Anterior cingulate cortex (tissue), 58 donors: ENCODE measurements around the gene NUP133.
"Not testable (repeated sequence)": the region's sequence is repeated elsewhere in the genome, so short reads cannot be mapped to it uniquely, and the experiment has no call there.

Experiments
- DNase-seq, 58 donors: peaks; one replicate each; lab custom pipeline; 2025; lab: John Stamatoyannopoulos, UW

The NUP133 gene

DNA sequence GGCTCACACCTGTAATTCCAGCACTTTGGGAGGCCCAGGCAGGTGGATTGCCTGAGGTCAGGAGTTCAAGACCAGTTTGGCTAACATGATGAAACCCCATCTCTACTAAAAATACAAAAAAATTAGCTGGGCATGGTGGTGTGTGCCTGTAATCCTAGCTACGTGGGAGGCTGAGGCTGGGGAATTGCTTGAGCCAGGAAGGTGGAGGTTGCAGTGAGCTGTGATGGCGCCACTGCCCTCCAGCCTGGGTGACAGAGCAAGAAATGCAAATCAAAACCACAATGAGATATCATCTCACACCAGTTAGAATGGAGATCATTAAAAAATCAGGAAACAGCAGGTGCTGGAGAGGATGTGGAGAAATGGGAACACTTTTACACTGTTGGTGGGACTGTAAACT lies 3.1 kb upstream of the NUP133 start:
- not testable (repeated sequence) for DNase-seq

DNA sequence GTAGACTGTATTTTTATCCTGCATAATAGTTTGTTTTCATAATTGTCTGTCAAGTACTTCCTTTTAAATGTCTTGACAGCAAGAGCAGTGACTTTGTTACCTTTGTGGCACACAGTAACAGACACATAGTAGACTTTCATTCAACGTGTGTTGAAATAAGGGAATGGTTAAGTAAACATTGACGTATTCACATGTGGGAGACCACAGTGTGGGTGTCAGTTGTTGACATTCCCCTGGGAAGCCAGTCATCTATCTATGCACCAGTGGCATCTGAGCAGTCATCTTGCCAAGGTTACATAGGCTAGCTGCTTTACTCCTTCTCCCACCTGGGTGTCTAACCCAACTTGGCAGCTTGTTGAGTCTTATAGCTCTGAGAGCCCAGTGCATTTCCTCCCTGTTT lies 1.4 kb upstream of the NUP133 start:
- no peak for DNase-seq

DNA sequence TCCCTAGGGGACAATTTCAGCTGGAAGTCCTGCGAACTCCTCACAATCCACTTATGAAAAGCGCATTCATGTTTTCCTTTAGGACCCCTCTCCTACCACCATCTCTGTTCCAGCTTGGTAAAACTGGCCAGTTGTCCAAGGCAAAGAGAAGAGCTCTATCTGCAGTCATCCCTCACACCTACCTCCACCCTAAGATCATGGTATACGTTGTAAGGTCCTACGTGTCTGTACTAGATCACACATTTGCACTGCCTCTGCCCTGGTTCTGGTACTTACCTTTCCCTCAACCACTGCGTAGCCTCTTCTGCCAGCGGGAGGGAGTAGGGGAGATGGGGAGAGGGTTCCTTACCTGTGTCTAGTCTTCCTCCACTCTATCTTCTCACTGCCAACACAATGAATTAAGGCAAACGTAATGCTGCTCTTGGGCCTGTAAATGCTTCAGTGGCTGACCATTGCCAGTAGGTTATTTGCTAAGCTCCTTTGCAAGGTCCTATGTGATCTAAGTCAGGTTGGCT lies 739 bp upstream of the NUP133 start:
- DNase-seq, result peak in 1 of 58 donors; percentile 25

DNA sequence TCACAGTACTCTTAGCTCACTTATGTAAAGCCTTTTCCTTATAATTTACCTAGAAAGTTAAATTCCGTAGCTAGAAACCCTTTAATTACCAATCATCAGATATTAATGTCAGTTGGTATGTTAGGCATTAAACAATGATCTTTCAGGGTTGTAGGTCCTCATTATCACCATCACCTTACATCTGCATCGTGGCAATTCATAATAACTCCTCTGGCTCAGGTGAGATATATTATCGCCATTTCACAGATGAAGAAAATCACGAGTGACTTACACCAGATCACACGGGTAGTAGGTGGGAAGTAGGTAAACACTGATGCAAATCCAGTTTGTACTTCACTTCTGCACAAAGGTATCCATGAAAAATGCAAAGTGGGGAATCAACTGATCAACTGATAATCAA lies 639 bp downstream of the NUP133 start:
- DNase-seq, result no peak

DNA sequence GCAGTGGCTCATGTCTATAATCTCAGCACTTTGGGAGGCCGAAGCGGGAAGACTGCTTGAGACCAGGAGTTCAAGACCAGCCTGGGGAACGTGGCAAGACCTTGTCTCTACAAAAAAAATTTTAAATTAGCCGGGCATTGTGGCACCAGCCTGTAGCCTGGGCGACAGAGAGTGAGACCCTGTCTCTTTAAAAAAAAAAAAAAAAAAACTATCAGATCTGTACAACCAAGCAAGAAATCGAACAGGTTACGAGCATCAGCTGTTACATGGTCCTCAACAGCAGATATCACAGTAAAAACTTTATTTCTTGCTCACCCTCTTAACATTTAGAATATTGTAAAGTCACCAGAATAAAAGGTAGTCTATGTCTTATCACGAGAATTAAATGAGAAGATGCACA lies 1.5 kb downstream of the NUP133 start:
- DNase-seq, result no peak

DNA sequence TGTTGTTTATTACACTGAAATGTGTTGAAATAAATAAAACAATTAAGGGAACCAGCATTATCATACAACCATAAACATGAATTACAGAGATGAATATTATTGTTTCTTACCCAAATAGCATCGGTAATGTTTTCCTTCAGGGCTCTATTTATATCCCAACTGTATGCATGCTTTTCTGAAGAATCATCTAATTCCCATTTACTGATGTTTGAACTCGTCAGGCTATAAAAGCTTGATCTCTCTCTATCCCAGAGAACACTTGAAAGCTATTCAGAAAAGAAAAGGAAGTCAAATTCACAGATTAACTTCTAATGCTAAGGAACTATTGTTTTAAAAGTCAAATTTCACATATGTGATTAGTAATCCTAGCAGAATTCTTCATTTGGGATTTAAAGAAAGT lies 12.4 kb downstream of the NUP133 start:
- DNase-seq, result no peak

DNA sequence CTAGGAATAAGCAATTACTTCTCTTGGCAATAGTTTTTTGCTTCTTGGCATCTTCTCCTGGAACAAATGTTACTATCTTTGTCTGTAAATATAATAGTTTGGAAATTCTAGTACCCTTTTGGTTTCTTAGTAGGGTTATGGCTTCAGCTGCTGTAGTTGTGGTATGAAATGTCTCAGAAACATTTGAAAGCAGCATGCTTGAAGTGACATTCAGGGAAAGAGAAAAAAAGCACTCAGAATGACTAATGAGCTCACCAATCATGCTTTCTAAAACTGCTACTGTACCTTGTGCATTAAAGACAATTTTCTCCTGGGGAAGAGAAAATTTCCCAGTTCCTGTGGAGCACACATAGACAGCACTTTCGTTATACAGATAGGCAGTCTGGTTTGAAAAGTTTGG lies 21.0 kb downstream of the NUP133 start:
- no peak for DNase-seq

DNA sequence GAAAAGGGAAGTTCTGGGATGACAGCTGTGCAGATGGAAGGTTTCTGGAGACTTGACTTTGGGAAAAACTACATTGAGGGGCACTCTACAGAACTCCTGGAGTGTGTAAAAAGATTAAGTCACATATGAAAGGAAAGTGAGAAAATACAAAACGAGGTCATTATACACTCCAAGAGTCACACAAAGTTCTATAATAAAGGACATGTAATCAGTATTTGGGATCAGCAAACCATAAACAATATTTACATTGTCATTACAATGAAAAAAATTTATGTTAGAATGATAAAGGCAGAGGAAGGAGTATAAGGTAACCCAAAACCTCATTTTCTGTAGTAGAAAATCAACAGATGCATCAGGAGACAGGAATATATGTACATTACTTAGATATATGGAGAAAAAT lies 22.8 kb downstream of the NUP133 start:
- DNase-seq, result no peak

DNA sequence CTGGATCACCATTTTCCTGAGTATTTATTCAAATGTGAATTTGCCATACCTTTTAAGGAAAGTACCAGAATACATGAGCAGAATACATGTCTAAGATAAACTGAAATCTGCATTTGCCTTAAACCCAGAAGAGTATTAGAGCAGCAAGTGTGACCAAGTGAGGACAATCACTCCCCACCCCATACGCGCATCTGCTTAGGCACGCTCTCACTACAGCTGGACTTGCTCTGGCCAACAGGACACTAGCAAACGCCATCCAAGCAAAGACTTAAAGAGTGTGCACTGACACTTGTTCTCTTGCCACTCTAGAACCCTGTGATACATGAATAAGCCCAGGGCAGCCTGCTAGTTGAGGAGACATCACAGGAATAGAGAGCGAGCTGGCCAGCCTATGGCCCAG lies 25.6 kb downstream of the NUP133 start:
- DNase-seq, result no peak

DNA sequence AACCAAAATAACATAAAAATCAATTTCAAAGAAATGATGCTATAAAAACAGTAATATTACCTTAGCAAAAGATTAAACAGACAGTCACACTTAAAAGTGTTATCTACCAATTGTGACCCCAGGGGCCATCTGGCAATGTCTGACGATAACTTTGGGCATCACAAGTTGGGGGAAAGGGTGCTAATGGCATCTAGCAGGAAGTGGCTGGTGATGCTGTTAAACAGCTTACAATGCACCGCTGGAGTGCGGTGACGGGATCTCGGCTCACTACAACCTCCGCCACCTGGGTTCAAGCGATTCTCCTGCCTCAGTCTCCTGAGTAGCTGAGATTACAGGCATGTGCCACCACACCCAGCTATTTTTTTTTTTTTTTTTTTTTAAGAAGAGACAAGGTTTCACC lies 27.6 kb downstream of the NUP133 start:
- no peak for DNase-seq

DNA sequence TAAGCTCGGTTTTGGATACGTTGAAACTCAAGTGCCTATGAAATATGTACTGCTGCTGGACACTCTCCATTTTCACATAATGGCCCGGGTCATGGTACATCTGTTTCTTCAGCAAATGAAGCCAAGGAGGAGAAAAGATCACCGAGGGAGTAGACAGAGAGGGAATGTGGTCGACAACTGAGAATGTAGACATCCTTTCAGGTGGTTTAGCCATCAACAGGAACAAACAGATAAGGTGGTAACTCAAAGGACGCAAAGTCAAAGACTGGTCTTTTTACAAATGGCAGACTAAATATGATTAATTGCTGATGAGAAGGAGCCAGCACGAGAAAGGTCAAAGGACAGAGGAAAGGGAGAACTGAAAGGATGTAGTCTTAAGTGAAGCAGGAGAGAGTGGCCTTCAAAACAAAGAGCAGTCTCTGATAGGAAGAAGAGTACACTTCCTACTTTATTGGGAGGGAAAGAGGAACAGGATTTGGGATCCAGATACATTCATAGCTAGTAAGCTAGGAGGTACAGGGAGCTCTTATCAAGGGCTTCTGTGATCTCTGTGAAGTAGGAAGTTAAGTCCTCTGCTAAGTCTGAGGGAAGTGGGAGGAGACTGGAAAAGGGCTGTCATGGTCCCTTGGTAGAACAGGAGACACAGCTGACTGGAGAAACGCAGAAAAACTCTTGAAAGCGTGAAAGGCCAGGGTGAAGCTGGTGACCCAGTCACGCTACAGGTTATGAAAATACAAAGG lies 28.3 kb downstream of the NUP133 start:
- no peak for DNase-seq

DNA sequence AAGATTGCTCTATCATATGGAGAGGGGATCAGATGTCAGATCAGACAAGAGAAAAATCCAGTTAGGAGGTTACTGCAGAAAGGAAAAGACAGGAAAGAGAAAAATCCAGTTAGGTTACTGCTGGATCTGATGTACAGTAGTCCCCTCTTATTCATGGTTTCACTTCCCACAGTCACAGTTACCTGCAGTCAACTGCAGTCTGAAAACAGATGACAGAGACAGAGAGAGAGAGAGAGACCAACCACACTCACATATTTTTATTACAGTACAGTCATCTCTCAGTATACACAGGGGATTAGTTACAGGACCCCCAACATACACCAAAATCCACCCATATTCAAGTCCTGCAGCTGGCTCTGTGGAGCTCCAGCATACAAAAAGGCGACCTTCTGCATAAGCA lies 29.3 kb downstream of the NUP133 start:
- DNase-seq, result no peak

DNA sequence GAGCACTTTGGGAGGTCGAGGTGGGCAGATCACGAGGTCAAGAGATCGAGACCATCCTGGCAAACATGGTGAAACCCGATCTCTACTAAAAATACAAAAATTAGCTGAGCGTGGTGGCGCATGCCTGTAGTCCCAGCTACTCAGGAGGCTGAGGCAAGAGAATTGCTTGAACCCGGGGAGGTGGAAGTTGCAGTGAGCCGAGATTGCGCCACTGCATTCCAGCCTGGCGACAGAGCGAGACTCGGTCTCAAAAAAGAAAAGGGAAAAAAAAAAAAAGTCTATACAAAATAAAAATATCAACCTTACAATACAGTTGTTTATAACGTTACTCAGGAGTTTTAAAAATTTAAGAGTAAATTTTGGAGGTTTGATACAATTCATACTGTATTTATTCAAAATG lies 32.3 kb downstream of the NUP133 start:
- DNase-seq, result not testable (repeated sequence)

DNA sequence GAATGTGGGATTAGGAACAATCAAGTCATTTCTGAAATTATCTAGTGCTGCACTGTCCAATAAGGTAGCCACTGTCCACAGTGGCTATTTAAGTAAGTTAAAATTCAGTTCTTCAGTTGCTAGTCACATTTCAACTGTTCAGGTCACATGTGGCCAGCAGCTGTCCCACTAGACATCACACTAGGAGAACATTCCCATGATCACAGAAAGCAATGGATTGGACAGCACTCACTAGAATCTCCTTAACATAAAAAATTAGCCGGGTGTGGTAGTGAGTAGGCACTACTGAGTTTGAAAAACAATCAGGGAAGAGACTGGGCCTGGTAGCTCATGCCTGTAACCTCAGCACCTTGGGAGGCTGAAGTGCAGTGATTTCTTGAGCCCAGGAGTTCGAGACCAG lies 33.6 kb downstream of the NUP133 start:
- no peak for DNase-seq

DNA sequence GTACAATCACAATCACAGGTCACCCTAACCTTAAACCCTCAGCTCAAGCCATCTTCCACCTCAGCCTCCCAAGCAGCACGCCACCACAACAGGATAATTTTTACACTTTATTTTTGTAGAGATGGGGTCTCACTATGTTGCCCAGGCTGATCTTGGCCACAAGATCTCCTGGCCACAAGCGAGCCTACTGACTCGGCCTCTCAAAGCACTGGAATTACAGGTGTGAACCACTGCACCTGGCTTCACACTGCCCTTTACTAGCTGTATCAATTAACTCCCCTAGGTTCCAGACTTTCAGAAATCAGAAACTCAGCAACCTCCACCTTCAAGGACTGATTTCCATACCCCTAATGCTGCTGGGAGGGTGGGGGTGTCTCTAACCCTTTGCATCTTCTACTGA lies 37.0 kb downstream of the NUP133 start:
- no peak for DNase-seq

DNA sequence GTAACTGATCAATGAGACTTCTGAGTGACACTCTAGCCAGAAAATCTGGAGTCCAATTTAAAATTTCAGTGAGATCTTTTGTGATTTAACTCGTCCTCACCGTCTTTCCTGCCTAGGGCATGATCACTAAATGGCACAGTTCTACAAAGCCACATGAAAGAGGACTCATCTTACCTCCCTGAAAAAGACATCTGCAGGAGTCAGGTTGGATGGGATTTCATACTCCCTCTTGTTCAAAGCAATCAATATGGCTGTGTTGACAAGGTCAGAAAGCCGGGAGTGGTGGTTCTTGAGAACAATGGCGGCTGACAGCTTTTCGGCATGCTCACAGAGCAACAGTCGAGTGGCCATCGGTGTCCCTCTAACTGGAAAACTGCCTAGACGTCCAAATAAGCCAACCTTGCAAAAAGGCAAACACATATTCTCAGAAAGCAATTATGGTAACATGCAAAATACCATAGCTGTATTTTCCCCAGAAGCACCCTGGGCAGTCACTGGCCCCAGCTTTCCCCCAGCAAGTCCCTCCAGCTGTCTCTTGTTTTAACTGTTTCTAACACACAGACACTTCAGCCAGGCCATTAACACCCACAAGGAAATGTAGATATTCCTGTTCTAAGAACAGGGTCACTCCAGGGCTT lies 37.6 kb downstream of the NUP133 start:
- DNase-seq, result no peak

DNA sequence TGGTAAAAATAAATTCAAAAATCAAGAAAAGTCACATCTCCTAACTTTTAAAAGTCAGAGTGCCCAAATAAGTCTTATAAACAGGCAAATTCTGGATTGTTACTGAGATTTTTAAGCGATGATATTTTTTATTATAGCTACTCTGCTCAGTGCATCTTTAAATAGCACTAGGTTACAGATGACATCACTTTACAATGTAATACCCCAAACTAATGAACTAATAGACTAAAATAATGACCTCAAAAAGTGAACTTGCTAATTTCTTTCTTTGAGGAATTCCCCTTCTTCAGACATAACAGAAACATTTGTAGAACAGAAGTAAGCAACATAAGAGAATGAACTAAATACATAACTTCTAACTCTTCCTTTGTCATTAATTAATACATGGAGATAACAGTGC lies 41.3 kb downstream of the NUP133 start:
- no peak for DNase-seq

DNA sequence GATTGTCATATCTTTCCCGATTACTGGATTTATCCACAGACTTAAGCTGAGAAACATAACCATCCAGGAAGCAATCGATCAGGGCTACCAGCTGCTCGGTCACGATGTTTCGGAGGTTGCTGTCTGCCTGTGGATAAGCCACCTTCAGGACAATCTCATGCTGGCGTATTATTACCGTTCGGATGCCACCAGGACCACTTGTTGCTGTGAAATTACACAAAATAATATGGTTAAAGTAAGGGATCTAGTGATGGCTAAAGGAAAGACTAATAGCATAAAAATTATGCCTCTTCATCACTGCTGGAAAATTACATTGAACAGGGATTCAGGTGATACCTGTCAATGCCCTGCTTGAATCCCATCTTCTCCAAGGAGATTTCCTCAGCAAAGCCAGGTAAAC lies 43.5 kb downstream of the NUP133 start:
- no peak for DNase-seq

DNA sequence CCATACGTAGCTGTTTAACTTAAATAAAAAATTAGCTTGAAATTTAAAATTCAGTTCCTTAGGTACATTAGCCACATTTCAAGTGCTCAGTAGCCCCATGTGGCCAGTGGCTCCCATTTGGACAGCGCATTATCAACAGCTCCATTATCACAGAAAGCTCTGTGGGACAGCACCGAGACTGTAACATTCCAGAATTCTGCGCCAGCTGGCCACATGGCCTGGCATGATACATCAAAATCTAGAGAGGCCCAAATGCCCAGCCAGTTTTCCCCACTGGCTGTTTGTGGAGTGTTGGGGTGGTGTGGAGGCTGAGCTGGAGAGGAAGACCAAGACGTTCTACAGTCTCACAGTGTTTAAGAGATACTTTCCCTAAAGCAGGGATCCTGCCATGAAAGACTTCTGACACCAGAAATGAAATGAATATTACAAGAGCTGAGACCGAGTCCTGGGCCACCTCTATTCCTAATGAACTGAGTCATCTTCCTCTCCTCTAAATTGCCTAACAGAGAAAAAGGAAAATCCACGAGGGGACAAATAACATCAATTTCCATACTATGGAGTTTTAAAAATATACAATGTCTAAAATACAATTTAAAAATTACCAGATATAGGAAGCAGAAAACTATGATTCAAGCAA lies 47.0 kb downstream of the NUP133 start:
- peak in 21 of 58 donors; percentile 5 to 58 (median 37) for DNase-seq

DNA sequence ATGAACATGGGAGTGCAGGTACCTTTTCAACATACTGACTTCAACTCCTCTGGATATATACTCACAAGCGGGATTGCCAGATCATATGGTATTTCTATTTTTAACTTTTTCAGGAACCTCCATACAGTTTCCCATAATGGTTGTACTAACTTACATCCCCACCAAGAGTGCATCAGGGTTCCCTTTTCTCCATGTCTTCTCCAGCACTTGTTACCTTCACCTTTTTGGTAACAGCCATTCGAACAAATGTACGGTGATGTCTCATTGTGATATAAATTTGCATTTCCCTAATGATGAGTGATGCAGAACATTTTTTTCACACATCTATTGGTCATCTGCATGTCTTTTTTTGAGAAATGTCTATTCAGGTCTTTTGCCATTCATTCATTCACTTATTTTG lies 48.3 kb downstream of the NUP133 start:
- DNase-seq, result no peak

DNA sequence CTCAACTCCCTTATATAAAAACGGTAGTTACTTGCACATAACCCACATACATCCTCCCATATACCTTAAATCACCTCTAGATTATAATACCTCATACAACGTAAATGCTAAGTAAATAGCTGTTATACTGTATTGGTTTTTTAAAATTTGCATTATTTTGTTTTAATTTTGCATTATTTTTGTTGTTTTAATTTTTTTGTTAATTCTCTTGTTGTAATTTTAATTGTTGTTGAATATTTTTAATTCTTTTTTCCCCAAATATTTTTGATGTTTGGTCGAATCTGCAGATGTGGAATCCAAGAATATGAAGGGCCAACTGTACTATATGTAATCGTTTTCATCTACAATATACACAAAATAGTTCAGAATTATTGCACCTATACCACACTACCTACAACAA lies 50.7 kb downstream of the NUP133 start:
- no peak for DNase-seq

DNA sequence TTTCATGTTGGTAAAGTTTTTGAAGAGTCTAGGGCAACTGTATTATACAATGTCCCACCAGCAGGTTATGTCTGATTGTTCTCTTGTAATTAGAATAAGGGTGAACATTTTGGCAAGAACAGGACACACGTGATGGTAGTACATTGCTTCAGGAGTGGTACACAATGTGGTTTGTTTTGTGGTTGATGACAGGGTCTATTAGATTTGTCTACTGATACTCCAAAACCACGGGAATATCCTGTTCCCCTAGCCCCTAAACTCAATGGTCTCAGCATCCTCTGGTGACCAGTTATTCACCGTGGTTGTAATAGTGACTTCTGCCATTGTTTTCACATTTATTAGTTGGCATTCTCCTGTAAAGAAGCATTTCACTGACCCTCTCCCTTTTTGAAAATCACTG lies 52.1 kb downstream of the NUP133 start:
- no peak for DNase-seq
